Hypothalamus (tissue), 51 donors: ENCODE measurements around the gene UBR2.
"Not testable (repeated sequence)": the region's sequence is repeated elsewhere in the genome, so short reads cannot be mapped to it uniquely, and the experiment has no call there.

Experiments
- DNase-seq, 51 donors: peaks; one replicate each; lab custom pipeline; 2025; lab: John Stamatoyannopoulos, UW

UBR2 gene

GRCh38 chr6:42690151-42690702, 126.4 kb downstream of the UBR2 start:
- DNase-seq, result no peak

- DNase-seq, result no peak
Observed at GRCh38 chr6:42690872-42691271, 127.0 kb downstream of the UBR2 start.

GRCh38 chr6:42692137-42692911, 128.5 kb downstream of the UBR2 start:
- peak in 1 of 51 donors; percentile 30 for DNase-seq

GRCh38 chr6:42693725-42694323, 130.0 kb downstream of the UBR2 start:
- DNase-seq, result no peak

- DNase-seq, result no peak
Observed at GRCh38 chr6:42694586-42694985, 130.8 kb downstream of the UBR2 start.

- DNase-seq, result no peak
Observed at GRCh38 chr6:42696526-42697267, 132.9 kb downstream of the UBR2 start.

GRCh38 chr6:42697268-42697655, 133.4 kb downstream of the UBR2 start:
- no peak for DNase-seq

GRCh38 chr6:42698217-42698616, 134.4 kb downstream of the UBR2 start:
- no peak for DNase-seq

GRCh38 chr6:42702200-42702599, 138.4 kb downstream of the UBR2 start:
- no peak for DNase-seq

GRCh38 chr6:42702786-42703185, 139.0 kb downstream of the UBR2 start:
- DNase-seq, result not testable (repeated sequence)

- peak in 6 of 51 donors; percentile 4 to 28 (median 12) for DNase-seq
Observed at GRCh38 chr6:42704251-42704936, 140.6 kb downstream of the UBR2 start.

- no peak for DNase-seq
Observed at GRCh38 chr6:42704937-42705374, 141.1 kb downstream of the UBR2 start.

GRCh38 chr6:42707595-42707994, 143.8 kb downstream of the UBR2 start:
- no peak for DNase-seq

- no peak for DNase-seq
Observed at GRCh38 chr6:42708096-42708495, 144.3 kb downstream of the UBR2 start.

GRCh38 chr6:42709871-42710270, 146.0 kb downstream of the UBR2 start:
- DNase-seq, result no peak

- DNase-seq, result peak in 5 of 51 donors; percentile 5 to 34 (median 21)
Observed at GRCh38 chr6:42710316-42710715, 146.5 kb downstream of the UBR2 start.

GRCh38 chr6:42711930-42712329, 148.1 kb downstream of the UBR2 start:
- DNase-seq, result no peak

- no peak for DNase-seq
Observed at GRCh38 chr6:42714098-42714761, 150.4 kb downstream of the UBR2 start.

GRCh38 chr6:42715871-42716270, 152.0 kb downstream of the UBR2 start:
- no peak for DNase-seq

- no peak for DNase-seq
Observed at GRCh38 chr6:42720739-42721138, 156.9 kb downstream of the UBR2 start.
